HEK293 (cell line): ENCODE measurements around the gene CDC42.

ENCODE experiments used
- CTCF ChIA-PET: fragments of 350-600 bp; formaldehyde crosslinking; extraction: SDS; loops from one replicate; lab custom pipeline; 2021; ENCODE audit warnings: antibody characterized with exemption; lab: Yijun Ruan, JAX
- POLR2A ChIA-PET: fragments of 300-600 bp; formaldehyde crosslinking; extraction: SDS; loops from one replicate; lab custom pipeline; 2020; ENCODE audit warnings: antibody characterized with exemption, inconsistent platforms; lab: Yijun Ruan, JAX
- H3K27ac ChIP-seq: fragments of 200-500 bp; sonication (Bioruptor generic); 2 replicates; pipeline ENCODE4 v1.5.1; 2014; ENCODE audit warnings: low read depth, low read length, control low read depth, inconsistent platforms; ENCODE audit errors: extremely low read depth
- H3K36me3 ChIP-seq, 2 experiments: fragments of 200-500 bp in 1 of 2; sonication (Bioruptor generic) in 1 of 2; 1 replicate in 1 of 2; 2 replicates in 1 of 2; pipeline ENCODE4 v1.5.1; 2014 to 2017; ENCODE audit warnings: inconsistent platforms in 2 of 2, low read length in 2 of 2; ENCODE audit not compliant: control insufficient read depth in 2 of 2, insufficient read depth in 1 of 2
- H3K4me1 ChIP-seq: fragments of 200-500 bp; sonication (Bioruptor generic); 2 replicates; pipeline ENCODE4 v1.5.1; 2014; ENCODE audit warnings: mild to moderate bottlenecking, low read length, inconsistent platforms; ENCODE audit not compliant: control insufficient read depth, insufficient read depth
- H3K4me3 ChIP-seq: 2 replicates; pipeline ENCODE4 v1.5.1; 2011; ENCODE audit warnings: low read depth, mild to moderate bottlenecking, control low read depth, low read length, moderate library complexity
- H3K9me3 ChIP-seq: fragments of 200-500 bp; sonication (Bioruptor generic); 2 replicates; pipeline ENCODE4 v1.5.1; 2014; ENCODE audit warnings: low read depth, low read length, inconsistent platforms; ENCODE audit not compliant: control insufficient read depth, insufficient read depth
- HOXC10 ChIP-seq: sonication (generic); formaldehyde crosslinking; IDR thresholded peaks from 2 replicates; pipeline ENCODE4 v1.8.1; 2023; ENCODE audit warnings: mild to moderate bottlenecking, missing genetic modification reagents
- KLF7 ChIP-seq: fragments of 450-650 bp; formaldehyde crosslinking; IDR thresholded peaks from 2 replicates; pipeline ENCODE4 v1.5.1; 2016; ENCODE audit warnings: missing biosample characterization, missing genetic modification characterization, borderline replicate concordance
- KLF8 ChIP-seq: fragments of 450-650 bp; formaldehyde crosslinking; IDR thresholded peaks from 2 replicates; pipeline ENCODE4 v1.5.1; 2016; ENCODE audit warnings: missing biosample characterization, missing genetic modification characterization
- KLF9 ChIP-seq: fragments of 450-650 bp; formaldehyde crosslinking; IDR thresholded peaks from 2 replicates; pipeline ENCODE4 v1.5.1; 2016; ENCODE audit warnings: missing biosample characterization, missing genetic modification characterization, low read depth
- MEIS1 ChIP-seq: sonication (generic); formaldehyde crosslinking; IDR thresholded peaks from 2 replicates; pipeline ENCODE4 v1.8.1; 2022; ENCODE audit warnings: missing genetic modification reagents, mild to moderate bottlenecking, borderline replicate concordance
- PRDM6 ChIP-seq: fragments of 450-650 bp; formaldehyde crosslinking; IDR thresholded peaks from 2 replicates; pipeline ENCODE4 v1.5.1; 2017; ENCODE audit warnings: missing biosample characterization, missing genetic modification characterization
- RBAK ChIP-seq: fragments of 450-650 bp; formaldehyde crosslinking; IDR thresholded peaks from 2 replicates; pipeline ENCODE4 v1.5.1; 2016; ENCODE audit warnings: missing biosample characterization, missing genetic modification characterization
- REPIN1 ChIP-seq: fragments of 450-650 bp; formaldehyde crosslinking; IDR thresholded peaks from 2 replicates; pipeline ENCODE4 v1.5.1; 2017; ENCODE audit warnings: missing biosample characterization, missing genetic modification characterization, low read depth
- SP2 ChIP-seq: fragments of 450-650 bp; formaldehyde crosslinking; IDR thresholded peaks from 2 replicates; pipeline ENCODE4 v1.5.1; 2016; ENCODE audit warnings: missing biosample characterization, missing genetic modification characterization
- ZNF132 ChIP-seq: fragments of 450-650 bp; formaldehyde crosslinking; IDR thresholded peaks from 2 replicates; pipeline ENCODE4 v1.5.1; 2017; ENCODE audit warnings: missing biosample characterization, missing genetic modification characterization, borderline replicate concordance
- ZNF133 ChIP-seq: fragments of 450-650 bp; formaldehyde crosslinking; IDR thresholded peaks from 2 replicates; pipeline ENCODE4 v1.5.1; 2016; ENCODE audit warnings: missing biosample characterization, missing genetic modification characterization
- ZNF157 ChIP-seq: fragments of 450-650 bp; formaldehyde crosslinking; IDR thresholded peaks from 2 replicates; pipeline ENCODE4 v1.5.1; 2016; ENCODE audit warnings: missing biosample characterization, missing genetic modification characterization
- ZNF174 ChIP-seq: fragments of 450-650 bp; formaldehyde crosslinking; IDR thresholded peaks from 2 replicates; pipeline ENCODE4 v1.5.0; 2017; ENCODE audit warnings: missing biosample characterization, mild to moderate bottlenecking, missing genetic modification characterization
- ZNF175 ChIP-seq: fragments of 450-650 bp; formaldehyde crosslinking; IDR thresholded peaks from 2 replicates; pipeline ENCODE4 v1.5.1; 2016; ENCODE audit warnings: missing biosample characterization, missing genetic modification characterization
- ZNF211 ChIP-seq: fragments of 450-650 bp; formaldehyde crosslinking; IDR thresholded peaks from 2 replicates; pipeline ENCODE4 v1.5.1; 2016; ENCODE audit warnings: low read depth, missing biosample characterization, missing genetic modification characterization
- ZNF341 ChIP-seq: fragments of 450-650 bp; formaldehyde crosslinking; IDR thresholded peaks from 2 replicates; pipeline ENCODE4; 2016; ENCODE audit warnings: low read depth, missing biosample characterization, missing genetic modification characterization
- ZNF366 ChIP-seq: fragments of 450-650 bp; formaldehyde crosslinking; conservative IDR thresholded peaks from 2 replicates; pipeline ENCODE4 v1.5.1; 2016; ENCODE audit warnings: missing biosample characterization, missing genetic modification characterization
- ZNF423 ChIP-seq: fragments of 450-650 bp; formaldehyde crosslinking; IDR thresholded peaks from 2 replicates; pipeline ENCODE4 v1.5.1; 2016; ENCODE audit warnings: missing biosample characterization, missing genetic modification characterization
- ZNF623 ChIP-seq: fragments of 450-650 bp; formaldehyde crosslinking; IDR thresholded peaks from 2 replicates; pipeline ENCODE4 v1.5.1; 2016; ENCODE audit warnings: missing biosample characterization, missing genetic modification characterization
- ZNF664 ChIP-seq: fragments of 450-650 bp; formaldehyde crosslinking; IDR thresholded peaks from 2 replicates; pipeline ENCODE4 v1.5.1; 2016; ENCODE audit warnings: missing biosample characterization, missing genetic modification characterization
- ZNF670 ChIP-seq: fragments of 450-650 bp; formaldehyde crosslinking; IDR thresholded peaks from 2 replicates; pipeline ENCODE4 v1.5.1; 2016; ENCODE audit warnings: missing biosample characterization, missing genetic modification characterization, low read depth
- ZNF701 ChIP-seq: fragments of 450-650 bp; formaldehyde crosslinking; IDR thresholded peaks from 2 replicates; pipeline ENCODE4 v1.5.1; 2016; ENCODE audit warnings: missing biosample characterization, missing genetic modification characterization
- ZNF792 ChIP-seq: fragments of 450-650 bp; formaldehyde crosslinking; IDR thresholded peaks from 2 replicates; pipeline ENCODE4 v1.5.1; 2016; ENCODE audit warnings: missing biosample characterization, missing genetic modification characterization
- ZNF837 ChIP-seq: fragments of 450-650 bp; formaldehyde crosslinking; IDR thresholded peaks from 2 replicates; pipeline ENCODE4 v1.5.1; 2016; ENCODE audit warnings: missing biosample characterization, missing genetic modification characterization
- TF ChIP-seq, protein P1 (sequence below): fragments of 450-650 bp; formaldehyde crosslinking; IDR thresholded peaks from 2 replicates; pipeline ENCODE4 v1.5.1; 2016; ENCODE audit warnings: missing biosample characterization, missing genetic modification characterization
- TF ChIP-seq, protein P2 (sequence below): fragments of 450-650 bp; formaldehyde crosslinking; IDR thresholded peaks from 2 replicates; pipeline ENCODE4 v1.5.1; 2016; ENCODE audit warnings: missing biosample characterization, missing genetic modification characterization
- TF ChIP-seq, protein P3 (sequence below): fragments of 450-650 bp; formaldehyde crosslinking; IDR thresholded peaks from 2 replicates; pipeline ENCODE4 v1.5.0; 2017; ENCODE audit warnings: missing biosample characterization, missing genetic modification characterization, borderline replicate concordance

The CDC42 gene

DNA sequence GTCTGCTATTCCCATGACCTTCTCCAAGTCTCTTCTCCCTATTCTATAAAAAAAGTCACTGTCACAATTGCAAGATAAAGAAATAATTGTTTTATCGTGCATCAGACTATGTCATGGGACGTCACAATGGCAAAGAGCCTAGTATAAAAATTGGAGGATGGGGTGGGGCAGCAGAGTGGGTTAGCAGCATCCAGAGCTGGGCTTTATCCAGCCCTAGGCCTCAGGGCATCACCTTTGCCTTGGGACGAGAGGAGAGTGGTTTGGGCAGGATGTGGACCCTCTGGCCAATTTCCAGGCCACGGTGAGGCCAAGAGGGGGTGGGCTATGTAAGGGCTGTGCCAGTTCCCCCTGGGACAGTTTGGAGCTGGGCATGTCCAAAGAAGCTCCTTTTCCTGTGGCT is 64.7 kb downstream of the CDC42 start:
- peaks cover 13% of the 10 kb centered on the region for H3K4me1 ChIP-seq
- CTCF ChIA-PET, result interaction anchor here (0.9 kb wide), 2 partner anchors 9 to 12 kb away, joined by 3 to 4 read pairs; no protein-coding TSS in a partner anchor
- POLR2A ChIA-PET, result interaction anchor here (0.5 kb wide), 1 partner anchor 490 kb away, joined by 3 read pairs; no protein-coding TSS in a partner anchor
- H3K9me3 ChIP-seq, result no peaks in the 10 kb centered on the region
- H3K27ac ChIP-seq, result no peak overlapping the region
- TF ChIP-seq KLF7 (no peak), ZNF157 (tag by site-specific recombination) (no peak), ZNF837 (tag by site-specific recombination) (no peak), KLF8 (no peak), ZNF175 (tag by site-specific recombination) (no peak), ZNF792 (tag by site-specific recombination) (no peak), RBAK (tag by site-specific recombination) (no peak), ZNF174 (tag by site-specific recombination) (no peak), PRDM6 (no peak), SP2 (no peak), ZNF701 (tag by site-specific recombination) (no peak), ZNF211 (tag by site-specific recombination) (no peak), ZNF132 (tag by site-specific recombination) (no peak), ZNF664 (tag by site-specific recombination) (no peak), HOXC10 (CRISPR knock-in tag) (no peak), ZNF366 (tag by site-specific recombination) (no peak)
- TF ChIP-seq, protein P1, sequence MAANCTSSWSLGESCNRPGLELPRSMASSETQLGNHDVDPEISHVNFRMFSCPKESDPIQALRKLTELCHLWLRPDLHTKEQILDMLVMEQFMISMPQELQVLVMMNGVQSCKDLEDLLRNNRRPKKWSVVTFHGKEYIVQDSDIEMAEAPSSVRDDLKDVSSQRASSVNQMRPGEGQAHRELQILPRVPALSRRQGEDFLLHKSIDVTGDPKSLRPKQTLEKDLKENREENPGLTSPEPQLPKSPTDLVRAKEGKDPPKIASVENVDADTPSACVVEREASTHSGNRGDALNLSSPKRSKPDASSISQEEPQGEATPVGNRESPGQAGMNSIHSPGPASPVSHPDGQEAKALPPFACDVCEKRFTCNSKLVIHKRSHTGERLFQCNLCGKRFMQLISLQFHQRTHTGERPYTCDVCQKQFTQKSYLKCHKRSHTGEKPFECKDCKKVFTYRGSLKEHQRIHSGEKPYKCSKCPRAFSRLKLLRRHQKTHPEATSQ (tag by site-specific recombination), result no peak
- TF ChIP-seq, protein P2, sequence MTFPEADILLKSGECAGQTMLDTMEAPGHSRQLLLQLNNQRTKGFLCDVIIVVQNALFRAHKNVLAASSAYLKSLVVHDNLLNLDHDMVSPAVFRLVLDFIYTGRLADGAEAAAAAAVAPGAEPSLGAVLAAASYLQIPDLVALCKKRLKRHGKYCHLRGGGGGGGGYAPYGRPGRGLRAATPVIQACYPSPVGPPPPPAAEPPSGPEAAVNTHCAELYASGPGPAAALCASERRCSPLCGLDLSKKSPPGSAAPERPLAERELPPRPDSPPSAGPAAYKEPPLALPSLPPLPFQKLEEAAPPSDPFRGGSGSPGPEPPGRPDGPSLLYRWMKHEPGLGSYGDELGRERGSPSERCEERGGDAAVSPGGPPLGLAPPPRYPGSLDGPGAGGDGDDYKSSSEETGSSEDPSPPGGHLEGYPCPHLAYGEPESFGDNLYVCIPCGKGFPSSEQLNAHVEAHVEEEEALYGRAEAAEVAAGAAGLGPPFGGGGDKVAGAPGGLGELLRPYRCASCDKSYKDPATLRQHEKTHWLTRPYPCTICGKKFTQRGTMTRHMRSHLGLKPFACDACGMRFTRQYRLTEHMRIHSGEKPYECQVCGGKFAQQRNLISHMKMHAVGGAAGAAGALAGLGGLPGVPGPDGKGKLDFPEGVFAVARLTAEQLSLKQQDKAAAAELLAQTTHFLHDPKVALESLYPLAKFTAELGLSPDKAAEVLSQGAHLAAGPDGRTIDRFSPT (tag by site-specific recombination), result no peak
- TF ChIP-seq, protein P3, sequence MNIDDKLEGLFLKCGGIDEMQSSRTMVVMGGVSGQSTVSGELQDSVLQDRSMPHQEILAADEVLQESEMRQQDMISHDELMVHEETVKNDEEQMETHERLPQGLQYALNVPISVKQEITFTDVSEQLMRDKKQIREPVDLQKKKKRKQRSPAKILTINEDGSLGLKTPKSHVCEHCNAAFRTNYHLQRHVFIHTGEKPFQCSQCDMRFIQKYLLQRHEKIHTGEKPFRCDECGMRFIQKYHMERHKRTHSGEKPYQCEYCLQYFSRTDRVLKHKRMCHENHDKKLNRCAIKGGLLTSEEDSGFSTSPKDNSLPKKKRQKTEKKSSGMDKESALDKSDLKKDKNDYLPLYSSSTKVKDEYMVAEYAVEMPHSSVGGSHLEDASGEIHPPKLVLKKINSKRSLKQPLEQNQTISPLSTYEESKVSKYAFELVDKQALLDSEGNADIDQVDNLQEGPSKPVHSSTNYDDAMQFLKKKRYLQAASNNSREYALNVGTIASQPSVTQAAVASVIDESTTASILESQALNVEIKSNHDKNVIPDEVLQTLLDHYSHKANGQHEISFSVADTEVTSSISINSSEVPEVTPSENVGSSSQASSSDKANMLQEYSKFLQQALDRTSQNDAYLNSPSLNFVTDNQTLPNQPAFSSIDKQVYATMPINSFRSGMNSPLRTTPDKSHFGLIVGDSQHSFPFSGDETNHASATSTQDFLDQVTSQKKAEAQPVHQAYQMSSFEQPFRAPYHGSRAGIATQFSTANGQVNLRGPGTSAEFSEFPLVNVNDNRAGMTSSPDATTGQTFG (tag by site-specific recombination), result no peak
- peaks cover 0 to 69% of the 10 kb centered on the region in 2 experiments; a peak in 1 of 3 replicates for H3K36me3 ChIP-seq
- H3K4me3 ChIP-seq, result no peak overlapping the region

GRCh38 chr1:22117851-22118250 is 65.3 kb downstream of the CDC42 start:
- H3K4me3 ChIP-seq, result no peak overlapping the region
- CTCF ChIA-PET, result interaction anchor here (0.7 to 0.9 kb wide), 3 partner anchors 10 to 759 kb away, joined by 3 to 4 read pairs (median 3); no protein-coding TSS in a partner anchor
- peaks cover 0 to 63% of the 10 kb centered on the region in 2 experiments; a peak in 1 of 3 replicates for H3K36me3 ChIP-seq
- no peak overlapping the region for H3K27ac ChIP-seq
- H3K9me3 ChIP-seq, result no peaks in the 10 kb centered on the region
- POLR2A ChIA-PET, result interaction anchor here (0.6 kb wide), 1 partner anchor 517 kb away, joined by 4 read pairs; no protein-coding TSS in a partner anchor
- peaks cover 13% of the 10 kb centered on the region for H3K4me1 ChIP-seq
- TF ChIP-seq ZNF623 (tag by site-specific recombination), result no peak
- no peak for TF ChIP-seq ZNF670 (tag by site-specific recombination)
- TF ChIP-seq REPIN1 (tag by site-specific recombination), result no peak
- no peak for TF ChIP-seq ZNF423
- TF ChIP-seq, protein P3 (tag by site-specific recombination), result no peak
- TF ChIP-seq ZNF175 (tag by site-specific recombination), result no peak
- TF ChIP-seq ZNF133, result no peak
- TF ChIP-seq KLF9 (tag by site-specific recombination), result no peak
- TF ChIP-seq MEIS1 (CRISPR knock-in tag), result no peak
- no peak for TF ChIP-seq ZNF341 (tag by site-specific recombination)
